ENCODE results near the gene OR10A5.
"Not testable (repeated sequence)": the region's sequence is repeated elsewhere in the genome, so short reads cannot be mapped to it uniquely, and the experiment has no call there.

The OR10A5 gene, protein sequence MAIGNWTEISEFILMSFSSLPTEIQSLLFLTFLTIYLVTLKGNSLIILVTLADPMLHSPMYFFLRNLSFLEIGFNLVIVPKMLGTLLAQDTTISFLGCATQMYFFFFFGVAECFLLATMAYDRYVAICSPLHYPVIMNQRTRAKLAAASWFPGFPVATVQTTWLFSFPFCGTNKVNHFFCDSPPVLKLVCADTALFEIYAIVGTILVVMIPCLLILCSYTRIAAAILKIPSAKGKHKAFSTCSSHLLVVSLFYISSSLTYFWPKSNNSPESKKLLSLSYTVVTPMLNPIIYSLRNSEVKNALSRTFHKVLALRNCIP

DNA sequence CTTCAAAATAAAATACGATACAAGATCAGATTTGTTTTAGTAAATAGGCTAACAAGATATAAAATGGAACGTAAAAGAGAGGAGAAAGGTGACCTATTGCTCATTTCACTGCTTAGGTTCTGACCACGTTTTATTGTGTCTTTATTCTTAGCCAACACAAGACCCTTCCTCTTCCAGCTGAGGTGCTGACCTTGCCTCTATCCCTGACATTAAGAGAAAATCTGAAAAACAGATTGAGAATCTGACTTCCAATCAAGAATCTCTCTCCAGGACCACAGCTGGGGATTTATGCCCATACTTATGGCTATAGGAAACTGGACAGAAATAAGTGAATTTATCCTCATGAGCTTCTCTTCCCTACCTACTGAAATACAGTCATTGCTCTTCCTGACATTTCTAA lies at the start of gene OR10A5:
Gene OR10A5, plus strand, starts transcription at position 301 of the 400 bp plus-strand sequence. Its CDS starts 0 bp downstream, at position 301.
- DNase-seq (ENCODE audit: low read depth) = no peak

DNA sequence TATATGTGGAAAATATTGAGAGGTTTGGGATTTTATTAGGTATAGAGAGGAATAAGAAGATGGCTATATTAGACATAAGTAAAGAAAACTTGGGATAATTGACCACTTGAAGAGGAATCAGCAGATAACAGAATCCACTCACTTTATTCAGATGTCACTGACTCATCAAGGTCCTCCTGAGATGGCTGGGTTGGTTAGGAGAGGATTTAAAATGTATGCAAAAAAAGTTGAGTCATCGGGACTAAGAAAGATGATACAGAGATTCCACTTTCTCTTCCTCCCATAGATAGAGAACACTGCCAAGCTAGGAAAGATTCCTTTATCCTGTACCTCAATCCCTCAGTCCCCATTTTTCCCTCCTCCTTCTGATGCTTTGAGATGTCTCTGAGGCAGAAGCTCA lies 46.1 kb upstream of the OR10A5 start, which contains the start of gene OR6A2:
Gene OR6A2, minus strand, starts transcription at position 288 of the 400 bp plus-strand sequence. CDS start 3,981 bp downstream, outside the sequence.
- DNase-seq (ENCODE audit: low read depth) = no peak

DNA sequence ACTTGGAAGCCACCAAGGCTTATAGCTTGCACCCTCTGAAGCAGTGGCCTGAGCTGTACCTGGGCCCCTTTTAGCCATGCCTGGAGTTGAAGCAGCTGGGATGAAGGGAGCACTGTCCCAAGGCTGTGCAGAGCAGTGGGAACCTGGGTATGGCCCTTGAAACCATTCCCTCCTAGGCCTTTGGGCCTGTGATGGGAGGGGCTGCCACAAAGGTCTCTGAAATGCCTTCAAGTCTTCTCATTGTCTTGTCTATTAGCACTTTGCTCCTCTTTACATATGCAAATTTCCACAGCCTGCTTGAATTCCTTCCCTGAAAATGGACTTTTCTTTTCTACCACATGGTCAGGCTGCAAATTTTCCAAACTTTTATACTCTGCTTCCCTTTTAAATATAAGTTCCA lies 44.4 kb upstream of the OR10A5 start:
- DNase-seq (ENCODE audit: low read depth) = not testable (repeated sequence)

DNA sequence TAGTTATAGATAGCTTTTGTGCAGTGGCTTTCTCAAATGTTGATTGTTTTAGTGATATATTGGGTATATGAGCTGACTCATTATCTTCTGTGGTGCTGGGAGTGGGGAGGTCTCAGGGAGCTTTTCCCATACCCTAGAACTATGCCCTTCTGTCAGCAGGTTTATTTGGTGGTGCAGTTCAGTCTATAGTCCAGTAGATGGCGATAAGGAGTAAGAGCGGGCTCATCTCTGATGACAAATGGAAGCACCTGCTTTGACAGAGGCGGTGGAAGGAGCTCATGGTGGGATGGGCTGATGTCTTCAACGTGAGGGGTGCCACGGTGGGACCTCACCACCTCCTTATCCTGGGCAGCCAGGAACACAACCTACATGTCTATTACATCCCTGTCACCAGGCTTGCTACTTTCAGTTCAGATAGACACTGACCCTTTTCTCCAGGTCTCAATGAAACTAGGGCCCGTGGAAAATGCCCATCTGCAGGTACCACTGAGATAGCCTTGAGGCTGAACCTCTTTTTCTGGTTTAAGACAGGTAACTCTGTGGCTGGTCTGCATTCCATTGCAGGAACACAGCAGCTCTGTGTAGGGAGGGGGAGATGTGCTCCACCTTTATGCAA lies 33.0 kb upstream of the OR10A5 start:
- DNase-seq (ENCODE audit: low read depth) = no peak

DNA sequence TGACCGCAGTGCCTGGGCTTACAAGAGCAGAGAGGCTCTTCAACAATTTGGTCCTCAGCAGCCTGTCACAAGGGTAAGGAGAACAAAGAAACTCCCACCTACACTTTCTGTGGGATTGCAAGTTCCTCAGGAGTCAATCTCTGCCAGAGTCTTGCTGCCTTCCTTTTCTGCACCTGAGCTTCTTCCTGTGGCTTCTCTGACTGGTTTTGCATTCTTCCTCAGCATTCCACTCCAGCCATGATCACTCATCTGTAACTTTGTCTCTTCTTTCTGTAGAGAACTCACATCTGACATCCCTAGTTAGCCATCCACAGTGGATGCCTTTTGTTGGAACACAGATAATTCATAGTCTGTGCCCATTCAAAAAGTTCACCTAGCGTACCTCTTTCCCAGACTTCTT lies 31.8 kb upstream of the OR10A5 start:
- DNase-seq (ENCODE audit: low read depth) = no peak

DNA sequence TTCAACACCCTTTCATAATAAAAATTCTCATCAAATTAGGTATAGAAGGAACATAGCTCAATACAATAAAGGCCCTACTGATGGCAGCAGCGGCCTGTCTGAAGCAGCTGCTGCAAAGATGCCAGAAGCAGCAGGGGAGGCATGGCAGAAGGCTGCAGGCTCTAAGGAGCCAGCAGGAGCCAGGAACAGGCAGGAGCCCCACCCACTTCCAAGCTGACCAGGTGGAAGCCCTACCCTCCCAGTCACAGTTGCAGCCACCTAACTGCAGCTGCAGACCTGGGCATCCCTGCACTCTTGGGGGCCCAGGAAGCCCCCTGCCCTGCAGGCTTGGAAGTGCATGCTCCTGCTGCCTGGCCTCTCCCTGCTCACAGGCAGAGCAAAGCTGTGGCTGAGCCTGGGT lies 27.8 kb upstream of the OR10A5 start:
- DNase-seq (ENCODE audit: low read depth) = no peak

DNA sequence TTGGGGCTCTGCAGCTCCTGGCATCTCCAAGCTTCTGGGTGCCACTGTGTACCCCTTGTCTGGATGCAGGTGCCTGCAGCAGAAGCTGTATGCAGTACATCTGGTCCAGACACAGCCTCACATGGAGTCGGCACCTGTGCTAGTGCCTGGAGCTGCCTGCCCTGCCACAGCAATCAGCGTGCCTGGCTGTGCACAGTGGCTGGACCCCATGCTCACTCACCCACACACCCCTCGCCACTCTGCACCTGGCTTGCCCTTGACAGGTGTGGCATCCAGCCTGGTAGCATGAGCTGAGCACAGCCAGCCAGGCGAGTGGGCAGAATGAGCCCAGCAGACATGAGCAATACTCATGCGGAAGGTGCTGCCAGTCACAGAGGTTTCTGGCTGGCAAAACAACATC lies 26.5 kb upstream of the OR10A5 start:
- no peak for DNase-seq (ENCODE audit: low read depth)

DNA sequence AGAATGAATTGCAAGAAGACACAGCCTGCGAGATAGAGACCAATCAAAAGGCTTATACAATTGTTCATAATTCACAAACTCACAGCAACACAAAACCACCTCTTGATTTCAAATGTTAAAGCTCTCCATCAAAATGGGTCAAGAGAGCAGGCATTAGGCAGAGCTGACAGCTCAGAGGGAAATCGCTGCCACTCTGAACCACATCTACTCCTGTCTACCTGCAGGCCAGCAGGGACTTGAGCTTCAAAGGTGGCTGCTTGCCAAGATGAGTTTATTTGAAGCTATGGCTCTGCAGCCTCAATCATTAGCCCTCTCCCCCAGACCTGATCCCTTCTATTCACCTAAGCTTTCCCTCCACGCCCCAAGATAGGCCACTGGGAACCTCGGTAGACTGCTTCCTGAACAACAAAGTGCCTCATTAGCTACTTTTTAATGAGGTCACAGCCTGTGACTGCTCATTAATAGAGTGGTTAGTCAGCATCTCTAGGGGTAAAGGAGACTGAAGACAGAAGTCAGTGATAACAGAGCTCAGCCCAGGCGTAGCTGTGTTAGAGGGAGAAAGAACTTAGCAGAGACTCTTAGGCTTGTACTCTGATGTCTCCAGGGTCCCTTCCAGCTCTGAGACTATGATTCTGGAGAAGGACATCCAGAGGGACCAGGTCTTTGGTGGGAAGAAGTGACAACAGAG lies 21.2 kb upstream of the OR10A5 start:
- DNase-seq (ENCODE audit: low read depth) = no peak

DNA sequence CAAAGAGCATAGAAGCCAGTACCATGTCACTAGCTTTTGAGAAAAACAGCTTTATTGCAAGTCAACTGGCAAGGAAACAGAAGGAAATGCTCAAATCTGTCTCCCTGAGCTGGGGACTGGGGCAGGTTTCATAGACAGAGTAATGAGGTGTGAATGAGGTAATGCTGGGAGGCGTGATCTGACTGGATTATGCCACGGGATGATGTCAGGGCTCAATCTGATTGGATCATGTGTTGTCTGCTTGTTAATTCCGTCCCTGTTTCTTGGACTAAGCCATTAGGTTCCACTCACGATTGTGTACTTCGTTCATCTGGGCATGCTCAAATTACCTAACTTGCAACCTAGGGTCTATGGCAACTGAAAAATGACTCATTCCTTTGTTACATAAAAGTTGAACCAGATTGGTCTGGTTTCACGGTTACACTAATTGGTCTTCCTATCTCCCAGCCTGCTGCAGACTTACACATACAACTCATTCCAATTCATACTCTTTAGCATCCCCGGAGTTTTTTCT lies 20.2 kb upstream of the OR10A5 start:
- DNase-seq (ENCODE audit: low read depth) = no peak

DNA sequence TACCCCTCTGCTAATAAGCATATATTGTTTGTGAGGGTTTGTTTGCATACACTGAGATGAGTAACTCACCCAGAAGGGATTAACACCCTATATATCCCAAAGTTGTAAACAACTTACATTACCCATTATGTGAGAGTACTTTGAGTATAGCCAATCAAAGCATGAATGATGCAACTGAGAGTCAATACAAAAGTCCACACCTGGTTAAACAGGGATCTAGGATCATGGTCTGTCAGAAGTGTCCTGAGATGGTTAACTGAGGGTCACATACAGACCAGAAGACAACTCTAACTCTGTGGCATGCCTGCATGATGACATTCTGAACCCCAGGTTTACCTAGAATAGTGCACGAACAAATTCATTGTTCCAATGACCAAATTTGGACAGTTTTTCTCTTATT lies 17.4 kb upstream of the OR10A5 start:
- DNase-seq (ENCODE audit: low read depth) = no peak

DNA sequence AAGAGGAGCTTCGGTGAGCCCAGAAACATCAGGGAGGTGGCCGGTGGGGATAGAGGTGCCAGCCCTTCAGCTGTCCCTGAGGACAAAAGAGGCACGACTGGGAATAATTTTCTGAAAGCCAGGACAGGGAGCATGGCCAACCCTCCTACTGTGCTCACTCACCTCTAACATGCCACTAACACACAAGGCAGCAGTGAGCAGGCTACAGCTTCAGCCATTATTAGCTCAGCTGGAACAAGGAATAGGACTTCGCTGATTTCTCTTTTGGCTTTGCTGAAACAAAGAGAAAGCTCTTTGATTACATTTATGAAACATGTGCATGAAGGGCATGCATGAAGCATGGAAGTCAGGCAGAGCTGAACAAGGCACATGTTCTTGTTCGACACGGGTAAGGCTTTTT lies 12.1 kb upstream of the OR10A5 start:
- no peak for DNase-seq (ENCODE audit: low read depth)

DNA sequence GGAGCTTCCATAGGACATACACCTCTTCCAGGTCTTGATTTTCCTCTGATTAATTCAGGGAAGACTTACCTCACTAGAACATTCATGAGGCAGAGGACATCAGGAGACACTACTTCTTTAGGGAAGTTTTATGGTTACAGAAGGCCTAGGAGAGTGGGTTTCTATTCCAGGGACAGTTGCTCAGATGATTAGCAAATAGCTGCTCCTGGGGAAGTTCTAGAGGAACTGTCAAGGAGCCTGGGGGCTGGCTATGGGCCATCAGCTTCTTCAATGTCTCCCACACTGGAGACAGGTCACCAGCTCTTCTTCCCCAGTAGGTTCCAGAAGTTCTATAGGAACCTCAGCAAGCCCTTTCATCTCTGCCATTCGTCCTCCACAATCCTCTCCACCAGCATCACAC lies 11.5 kb upstream of the OR10A5 start:
- DNase-seq (ENCODE audit: low read depth) = no peak

DNA sequence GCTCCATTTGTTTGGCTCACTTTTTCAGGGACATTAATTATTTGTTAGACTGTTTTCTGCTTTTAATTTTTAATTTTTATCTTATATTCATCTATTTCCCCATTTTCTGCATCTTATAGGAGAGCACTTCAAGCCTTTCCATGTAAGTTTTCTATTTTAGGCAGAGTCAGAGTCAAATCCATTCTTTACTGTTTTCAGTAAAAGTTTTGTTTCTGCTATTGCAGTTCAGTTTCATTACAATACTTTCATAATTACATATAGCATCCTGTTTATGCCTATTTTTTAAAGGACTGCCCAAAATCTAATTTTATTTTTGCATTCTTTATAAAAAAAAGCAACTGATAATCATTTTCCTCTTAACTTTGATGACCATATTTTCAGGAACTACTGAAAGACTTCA lies 3.8 kb upstream of the OR10A5 start:
- DNase-seq (ENCODE audit: low read depth) = no peak

DNA sequence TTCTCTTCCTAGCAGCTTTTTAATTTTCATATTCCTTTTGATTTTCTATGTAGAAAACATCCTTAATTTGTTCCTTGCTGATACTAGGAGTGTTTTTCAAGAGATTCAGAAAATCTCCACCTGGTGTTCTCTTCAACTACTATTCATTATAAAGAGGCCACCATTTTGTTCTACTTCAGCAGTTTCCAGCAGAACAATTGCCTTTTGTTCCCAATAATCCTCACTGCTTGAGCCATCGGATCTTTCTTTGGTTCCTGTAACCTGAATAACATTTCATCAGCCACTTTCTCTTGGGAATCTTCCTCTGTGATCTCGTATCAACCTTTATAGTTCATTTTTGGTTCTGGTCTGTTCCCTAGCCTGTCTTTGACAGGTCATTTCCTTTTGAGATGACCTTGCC lies 1.8 kb upstream of the OR10A5 start:
- DNase-seq (ENCODE audit: low read depth) = no peak

DNA sequence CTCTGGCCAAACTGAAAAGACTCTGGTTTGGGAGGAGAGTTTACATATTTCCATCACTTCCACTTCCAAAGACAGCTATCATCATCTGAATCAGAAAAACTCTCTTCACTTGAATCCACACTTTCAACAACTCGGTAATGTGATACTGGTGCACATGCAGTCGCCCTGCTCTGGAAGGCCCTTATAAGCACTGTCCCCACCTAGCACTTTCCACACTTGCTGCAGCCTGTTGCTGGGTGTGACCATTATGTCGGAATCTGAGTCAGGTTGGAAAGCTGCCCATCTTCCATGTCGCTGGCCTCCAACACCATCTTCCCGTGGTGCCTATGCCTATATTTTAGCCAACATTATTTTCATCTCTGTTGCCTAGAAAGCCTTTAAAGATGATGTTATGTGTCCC lies 1.1 kb upstream of the OR10A5 start:
- DNase-seq (ENCODE audit: low read depth) = no peak

DNA sequence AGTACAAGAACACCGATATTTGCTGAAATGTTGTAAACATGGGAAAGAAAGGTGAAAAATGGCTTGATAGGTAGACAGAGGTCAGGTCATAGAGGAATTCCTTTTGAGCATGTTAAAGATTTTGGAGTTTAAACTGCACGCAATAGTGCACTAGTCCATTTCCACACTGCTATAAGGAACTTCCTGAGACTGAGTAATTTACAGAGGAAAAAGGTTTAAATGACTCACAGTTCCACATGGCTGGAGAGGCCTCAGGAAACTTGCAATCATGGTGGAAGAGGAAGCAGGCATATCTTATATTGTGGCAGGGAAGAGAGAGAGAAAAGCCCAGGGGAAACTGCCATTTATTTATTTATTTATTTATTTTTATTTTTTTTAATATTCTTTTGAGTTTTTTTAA lies 5.0 kb downstream of the OR10A5 start:
- no peak for DNase-seq (ENCODE audit: low read depth)

DNA sequence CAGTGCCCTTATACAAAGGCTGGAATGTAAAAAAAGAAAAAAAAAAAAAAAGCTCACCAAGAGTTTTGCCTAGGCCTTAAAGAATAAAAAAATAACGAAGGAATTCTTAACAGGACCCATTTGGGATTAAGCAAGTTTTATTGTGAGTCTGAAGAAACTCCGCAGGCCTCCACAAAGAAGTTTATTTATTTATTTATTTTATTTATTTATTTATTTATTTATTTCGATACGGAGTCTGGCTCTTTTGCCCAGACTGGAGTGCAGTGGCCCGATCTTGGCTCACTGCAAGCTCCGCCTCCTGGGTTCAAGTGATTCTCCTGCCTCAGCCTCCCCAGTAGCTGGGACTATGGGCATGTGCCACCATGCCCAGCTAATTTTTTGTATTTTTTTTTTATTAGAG lies 9.3 kb downstream of the OR10A5 start:
- DNase-seq (ENCODE audit: low read depth) = not testable (repeated sequence)

DNA sequence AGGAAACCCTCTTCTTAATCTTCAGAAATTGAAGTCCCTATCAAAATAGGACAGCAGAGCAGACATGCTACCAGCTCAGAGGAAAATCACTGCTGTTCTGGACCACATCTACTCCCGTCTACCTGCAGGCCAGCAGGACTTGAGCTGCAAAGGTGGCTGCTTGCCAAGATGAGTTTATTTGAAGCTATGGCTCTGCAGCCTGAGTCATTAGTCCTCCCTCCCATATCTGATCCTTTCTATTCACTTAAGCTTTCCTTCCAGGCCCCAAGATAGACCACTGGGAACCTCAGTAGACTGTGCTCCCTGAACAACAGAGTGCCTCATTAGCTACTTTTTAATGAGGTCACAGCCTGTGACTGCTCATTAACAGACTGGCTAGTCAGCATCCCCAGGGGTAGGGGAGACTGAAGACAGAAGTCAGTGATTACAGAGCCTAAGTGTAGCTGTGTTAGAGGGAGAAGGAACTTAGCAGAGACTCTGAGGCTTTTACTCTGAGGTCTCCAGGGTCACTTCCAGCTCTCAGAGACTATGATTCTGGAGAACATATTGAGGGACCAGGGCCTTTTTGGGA lies 10.6 kb downstream of the OR10A5 start:
- no peak for DNase-seq (ENCODE audit: low read depth)

DNA sequence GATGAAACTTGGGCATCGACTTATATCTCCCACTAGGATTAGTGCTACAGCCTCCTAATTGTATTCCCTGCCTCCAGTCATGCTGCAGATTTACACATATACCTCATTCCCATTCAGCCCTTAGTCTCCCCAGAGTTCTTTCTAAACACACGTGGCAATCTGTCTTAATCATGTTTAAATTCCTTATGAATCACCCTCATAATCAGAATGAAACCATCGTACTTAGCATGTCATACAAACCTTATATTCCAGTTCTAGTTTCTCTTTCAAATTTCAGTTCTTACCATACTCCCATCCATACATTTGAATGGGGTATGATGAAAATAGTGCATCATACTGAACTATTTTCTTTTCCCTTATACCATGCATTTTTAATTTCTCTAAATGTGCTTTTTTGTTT lies 11.4 kb downstream of the OR10A5 start:
- no peak for DNase-seq (ENCODE audit: low read depth)

DNA sequence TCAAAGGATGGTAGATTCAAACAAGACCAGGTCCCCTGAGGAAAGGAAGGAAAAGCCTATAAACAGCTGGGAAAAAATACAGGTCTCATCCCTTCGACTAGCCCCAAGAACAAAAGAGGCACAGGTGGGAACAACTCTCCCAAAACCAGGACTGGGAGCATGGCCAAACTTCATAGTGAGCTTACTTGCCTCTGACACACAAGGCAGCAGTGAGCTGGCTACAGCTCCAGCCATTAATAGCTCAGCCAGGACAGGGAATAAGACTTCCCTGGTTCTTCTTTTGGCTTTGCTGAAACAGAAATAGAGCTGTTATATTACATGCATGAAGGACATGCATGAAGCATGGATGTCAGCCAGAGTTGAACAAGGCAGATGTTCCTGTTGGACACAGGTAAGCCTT lies 17.5 kb downstream of the OR10A5 start, which contains the start of gene OR10A2:
Gene OR10A2, plus strand, starts transcription at position 97 of the 400 bp plus-strand sequence. CDS start 6,698 bp downstream, outside the sequence.
- no peak for DNase-seq (ENCODE audit: low read depth)

DNA sequence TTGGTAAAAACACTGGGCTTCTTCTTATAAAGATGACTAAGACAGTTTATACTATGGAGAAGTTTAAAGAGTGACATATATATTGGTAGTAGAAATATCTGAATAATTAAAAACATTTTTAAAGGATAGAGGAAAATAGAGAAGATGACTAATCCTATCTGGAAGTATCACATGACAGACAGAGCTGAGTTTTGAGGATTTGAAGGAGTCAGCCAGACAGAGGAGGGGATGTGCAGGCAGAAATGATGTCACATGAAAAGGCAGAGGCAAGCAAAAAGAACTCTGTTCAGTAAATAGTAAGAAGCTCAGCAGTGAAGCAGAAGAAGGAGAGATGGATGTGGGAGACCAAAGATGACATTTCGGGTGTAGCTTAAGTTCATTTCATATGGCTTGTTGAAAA lies 19.0 kb downstream of the OR10A5 start:
- no peak for DNase-seq (ENCODE audit: low read depth)

DNA sequence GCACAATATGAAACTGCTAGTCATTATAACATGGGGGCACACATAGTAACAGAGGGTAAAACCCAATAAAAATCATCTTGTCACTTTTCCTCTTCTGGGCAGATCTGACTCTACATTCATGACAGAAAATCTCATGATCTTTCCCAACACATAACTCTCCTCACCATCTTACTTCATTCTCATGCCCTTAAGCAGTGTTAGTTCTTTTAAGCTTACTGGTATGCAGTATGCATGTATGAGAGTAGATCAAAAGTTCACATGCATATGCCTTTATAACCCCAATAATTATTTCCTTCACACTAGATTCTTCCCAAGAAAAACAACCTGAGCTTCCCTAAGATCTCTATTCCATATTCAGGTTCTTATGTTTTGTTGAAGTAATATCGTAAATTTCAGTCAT lies 25.8 kb downstream of the OR10A5 start:
- no peak for DNase-seq (ENCODE audit: low read depth)

DNA sequence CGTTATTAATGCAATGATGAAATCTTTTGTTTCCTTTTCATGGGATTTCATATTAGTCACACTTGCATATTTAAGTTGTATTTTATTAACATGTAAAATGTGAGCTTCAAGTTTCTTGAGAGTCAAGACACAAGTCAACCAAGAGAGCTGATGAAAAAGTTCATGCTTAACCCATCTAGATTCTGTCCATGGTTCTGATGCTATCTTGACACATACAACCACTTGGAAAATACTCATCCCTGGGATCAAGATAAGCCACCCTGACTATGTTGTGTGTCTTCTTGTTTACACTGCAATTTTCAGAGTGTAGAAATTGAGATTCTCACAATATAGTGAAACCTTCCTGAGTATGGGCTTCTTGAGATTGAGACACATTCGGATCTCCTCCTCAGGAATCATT lies 30.3 kb downstream of the OR10A5 start:
- DNase-seq (ENCODE audit: low read depth) = no peak
